ENCODE measurements around the gene NANOS3. TPM values are rescaled to one million over a fixed set of nuclear protein-coding genes. Genes with fewer than 3 reads are reported as not detected.
A peak's percentile ranks its signal among the peaks of the same experiment; 100 is the strongest.

Gene NANOS3
- total RNA-seq, 1 experiment from 2014 or later: not detected

- in situ Hi-C loops (cut with HindIII; ENCODE audit: low pct_unique_long_range_greater_than_20kb, low sequenced_read_pairs): no loop called here
- DNase-seq (ENCODE audit: low read depth, low spot score): no peak
These were observed 20.4 kb upstream of the NANOS3 start for GRCh38 chr19:13856497-13856896.

GRCh38 chr19:13859361-13859880 is 17.5 kb upstream of the NANOS3 start:
- in situ Hi-C loops (cut with HindIII; ENCODE audit: low pct_unique_long_range_greater_than_20kb, low sequenced_read_pairs): no loop called here
- peak; percentile 45 for DNase-seq (ENCODE audit: low read depth, low spot score)

GRCh38 chr19:13860679-13861391 is 16.1 kb upstream of the NANOS3 start:
- in situ Hi-C loops (cut with HindIII; ENCODE audit: low pct_unique_long_range_greater_than_20kb, low sequenced_read_pairs): no loop called here

GRCh38 chr19:13861392-13861713 is 15.6 kb upstream of the NANOS3 start:
- DNase-seq (ENCODE audit: low read depth, low spot score): no peak
- in situ Hi-C loops (cut with HindIII; ENCODE audit: low pct_unique_long_range_greater_than_20kb, low sequenced_read_pairs): no loop called here

More at GRCh38 chr19:13860679-13861391, 16.1 kb upstream of the NANOS3 start:
- no peak for DNase-seq (ENCODE audit: low read depth, low spot score)

- in situ Hi-C loops (cut with HindIII; ENCODE audit: low pct_unique_long_range_greater_than_20kb, low sequenced_read_pairs): no loop called here
These were observed 15.0 kb upstream of the NANOS3 start for GRCh38 chr19:13861714-13862531.

GRCh38 chr19:13864046-13864666 is 12.8 kb upstream of the NANOS3 start:
- DNase-seq (ENCODE audit: low read depth, low spot score): no peak
- in situ Hi-C loops (cut with HindIII; ENCODE audit: low pct_unique_long_range_greater_than_20kb, low sequenced_read_pairs): no loop called here

More at GRCh38 chr19:13861714-13862531, 15.0 kb upstream of the NANOS3 start:
- DNase-seq (ENCODE audit: low read depth, low spot score): peak; percentile 81

- no peak for DNase-seq (ENCODE audit: low read depth, low spot score)
- in situ Hi-C loops (cut with HindIII; ENCODE audit: low pct_unique_long_range_greater_than_20kb, low sequenced_read_pairs): no loop called here
These were observed 12.0 kb upstream of the NANOS3 start for GRCh38 chr19:13864667-13865570.

GRCh38 chr19:13865571-13866462 is 11.1 kb upstream of the NANOS3 start:
- in situ Hi-C loops (cut with HindIII; ENCODE audit: low pct_unique_long_range_greater_than_20kb, low sequenced_read_pairs): no loop called here
- DNase-seq (ENCODE audit: low read depth, low spot score): no peak

GRCh38 chr19:13866463-13867046 is 10.4 kb upstream of the NANOS3 start:
- no peak for DNase-seq (ENCODE audit: low read depth, low spot score)
- in situ Hi-C loops (cut with HindIII; ENCODE audit: low pct_unique_long_range_greater_than_20kb, low sequenced_read_pairs): no loop called here

- in situ Hi-C loops (cut with HindIII; ENCODE audit: low pct_unique_long_range_greater_than_20kb, low sequenced_read_pairs): no loop called here
- no peak for DNase-seq (ENCODE audit: low read depth, low spot score)
These were observed 8.3 kb upstream of the NANOS3 start for GRCh38 chr19:13868663-13869062.

- no peak for DNase-seq (ENCODE audit: low read depth, low spot score)
- in situ Hi-C loops (cut with HindIII; ENCODE audit: low pct_unique_long_range_greater_than_20kb, low sequenced_read_pairs): no loop called here
These were observed 7.7 kb upstream of the NANOS3 start for GRCh38 chr19:13869281-13869680.

- in situ Hi-C loops (cut with HindIII; ENCODE audit: low pct_unique_long_range_greater_than_20kb, low sequenced_read_pairs): no loop called here
These were observed 6.1 kb upstream of the NANOS3 start for GRCh38 chr19:13870873-13871272.

GRCh38 chr19:13872339-13872694 is 4.6 kb upstream of the NANOS3 start:
- in situ Hi-C loops (cut with HindIII; ENCODE audit: low pct_unique_long_range_greater_than_20kb, low sequenced_read_pairs): no loop called here

More at GRCh38 chr19:13870873-13871272, 6.1 kb upstream of the NANOS3 start:
- no peak for DNase-seq (ENCODE audit: low read depth, low spot score)

GRCh38 chr19:13872695-13873389 is 4.1 kb upstream of the NANOS3 start:
- in situ Hi-C loops (cut with HindIII; ENCODE audit: low pct_unique_long_range_greater_than_20kb, low sequenced_read_pairs): no loop called here
- peak; percentile 37 for DNase-seq (ENCODE audit: low read depth, low spot score)

More at GRCh38 chr19:13872339-13872694, 4.6 kb upstream of the NANOS3 start:
- DNase-seq (ENCODE audit: low read depth, low spot score): no peak

GRCh38 chr19:13873834-13874515 is 3.0 kb upstream of the NANOS3 start:
- DNase-seq (ENCODE audit: low read depth, low spot score): no peak
- in situ Hi-C loops (cut with HindIII; ENCODE audit: low pct_unique_long_range_greater_than_20kb, low sequenced_read_pairs): no loop called here
